ENCODE data around the gene SERPINB5.

The SERPINB5 gene

GRCh38 chr18:63470751-63471150, 6.0 kb upstream of the SERPINB5 start:
- H3K79me2 ChIP-seq (ENCODE audit: low read length): no peaks in the 10 kb centered on the region
- H4K20me1 ChIP-seq (ENCODE audit: insufficient read depth, low read length): no peaks in the 10 kb centered on the region
- H3K9me2 ChIP-seq (replicated peaks; ENCODE audit: insufficient read depth, low read length): no peaks in the 10 kb centered on the region
- DNase-seq: no peak
- no peaks in the 10 kb centered on the region for H3K4me1 ChIP-seq (ENCODE audit: low read length)
- no peak overlapping the region for H3K4me3 ChIP-seq (ENCODE audit: low read length)
- H3K27ac ChIP-seq (ENCODE audit: low read length): no peak overlapping the region
- no peak overlapping the region for H2AFZ ChIP-seq (ENCODE audit: low read length)
- H3K4me2 ChIP-seq (ENCODE audit: low read depth, low read length): no peak overlapping the region
- H3F3A ChIP-seq (ENCODE audit: insufficient read depth, low read length): no peaks in the 10 kb centered on the region
- H3K9me3 ChIP-seq (replicated peaks; ENCODE audit: insufficient read depth, low read length): no peaks in the 10 kb centered on the region
- no peak overlapping the region for H3K9ac ChIP-seq (ENCODE audit: low read length)
- no peaks in the 10 kb centered on the region for H3K36me3 ChIP-seq (replicated peaks; ENCODE audit: insufficient read depth, low read length)
- no peak for TF ChIP-seq EZH2phosphoT487 (IDR thresholded peaks at IDR 0.05; ENCODE audit: low read length)
- no peak for TF ChIP-seq CTCF (IDR thresholded peaks at IDR 0.05; ENCODE audit: low read length)
- no peak for TF ChIP-seq EZH2 (optimal IDR thresholded peaks at IDR 0.05; ENCODE audit: low read depth, low read length)
- H3K27me3 ChIP-seq (replicated peaks; ENCODE audit: insufficient read depth, low read length): no peaks in the 10 kb centered on the region

GRCh38 chr18:63472380-63472779, 4.4 kb upstream of the SERPINB5 start:
- Histone ChIP-seq H3K27ac (ENCODE audit: low read length) (no peak overlapping the region), H3K27me3 (replicated peaks; ENCODE audit: insufficient read depth, low read length) (no peaks in the 10 kb centered on the region), H3K4me1 (ENCODE audit: low read length) (no peaks in the 10 kb centered on the region), H3K4me2 (ENCODE audit: low read depth, low read length) (no peak overlapping the region), H3F3A (ENCODE audit: insufficient read depth, low read length) (no peaks in the 10 kb centered on the region), H2AFZ (ENCODE audit: low read length) (no peak overlapping the region), H4K20me1 (ENCODE audit: insufficient read depth, low read length) (no peaks in the 10 kb centered on the region), H3K79me2 (ENCODE audit: low read length) (no peaks in the 10 kb centered on the region), H3K36me3 (replicated peaks; ENCODE audit: insufficient read depth, low read length) (no peaks in the 10 kb centered on the region), H3K9ac (ENCODE audit: low read length) (no peak overlapping the region), H3K9me3 (replicated peaks; ENCODE audit: insufficient read depth, low read length) (no peaks in the 10 kb centered on the region), H3K4me3 (ENCODE audit: low read length) (no peak overlapping the region), H3K9me2 (replicated peaks; ENCODE audit: insufficient read depth, low read length) (no peaks in the 10 kb centered on the region)
- DNase-seq: no peak
- no peak for TF ChIP-seq EZH2phosphoT487 (IDR thresholded peaks at IDR 0.05; ENCODE audit: low read length)
- no peak for TF ChIP-seq EZH2 (optimal IDR thresholded peaks at IDR 0.05; ENCODE audit: low read depth, low read length)
- TF ChIP-seq CTCF (IDR thresholded peaks at IDR 0.05; ENCODE audit: low read length): no peak

- Histone ChIP-seq H3K27me3 (replicated peaks; ENCODE audit: insufficient read depth, low read length) (no peaks in the 10 kb centered on the region), H3K9ac (ENCODE audit: low read length) (no peak overlapping the region), H3K36me3 (replicated peaks; ENCODE audit: insufficient read depth, low read length) (no peaks in the 10 kb centered on the region), H3K9me2 (replicated peaks; ENCODE audit: insufficient read depth, low read length) (no peaks in the 10 kb centered on the region), H3K9me3 (replicated peaks; ENCODE audit: insufficient read depth, low read length) (no peaks in the 10 kb centered on the region), H3K79me2 (ENCODE audit: low read length) (no peaks in the 10 kb centered on the region), H3K27ac (ENCODE audit: low read length) (no peak overlapping the region), H3K4me3 (ENCODE audit: low read length) (no peak overlapping the region), H4K20me1 (ENCODE audit: insufficient read depth, low read length) (no peaks in the 10 kb centered on the region), H2AFZ (ENCODE audit: low read length) (no peak overlapping the region), H3K4me2 (ENCODE audit: low read depth, low read length) (no peak overlapping the region), H3F3A (ENCODE audit: insufficient read depth, low read length) (no peaks in the 10 kb centered on the region), H3K4me1 (ENCODE audit: low read length) (no peaks in the 10 kb centered on the region)
- no peak for DNase-seq
- TF ChIP-seq EZH2phosphoT487 (IDR thresholded peaks at IDR 0.05; ENCODE audit: low read length) (no peak), EZH2 (optimal IDR thresholded peaks at IDR 0.05; ENCODE audit: low read depth, low read length) (no peak), CTCF (IDR thresholded peaks at IDR 0.05; ENCODE audit: low read length) (no peak)
Measured at GRCh38 chr18:63477200-63477599, 442 bp downstream of the SERPINB5 start.

Data from MM.1S (cell line).